HG02678 (cell line): ENCODE results near the gene DCAF8.

Source experiments
- ATAC-seq: cut with Tn5 transposase; IDR thresholded peaks from one replicate; pipeline ENCODE4 v1.9.1; 2021; ENCODE audit warnings: mild to moderate bottlenecking, moderate library complexity; ENCODE audit not compliant: unreplicated experiment

The DCAF8 gene

GRCh38 chr1:160264795-160265307 lies 2.5 kb upstream of the DCAF8 start:
- no peak for ATAC-seq

- no peak for ATAC-seq
Measured at GRCh38 chr1:160261556-160261892, 825 bp downstream of the DCAF8 start.

GRCh38 chr1:160260406-160261382 lies 1.7 kb downstream of the DCAF8 start:
- ATAC-seq: no peak

- ATAC-seq: no peak
Measured at GRCh38 chr1:160258177-160258798, 4.1 kb downstream of the DCAF8 start.

- no peak for ATAC-seq
Measured at GRCh38 chr1:160257411-160258015, 4.8 kb downstream of the DCAF8 start.

- no peak for ATAC-seq
Measured at GRCh38 chr1:160256396-160257046, 5.8 kb downstream of the DCAF8 start.

GRCh38 chr1:160255781-160256300 lies 6.5 kb downstream of the DCAF8 start:
- no peak for ATAC-seq

- peak; percentile 82 for ATAC-seq
Measured at GRCh38 chr1:160251687-160252526, 10.4 kb downstream of the DCAF8 start.

GRCh38 chr1:160251011-160251410 lies 11.3 kb downstream of the DCAF8 start:
- no peak for ATAC-seq

- no peak for ATAC-seq
Measured at GRCh38 chr1:160247053-160247452, 15.3 kb downstream of the DCAF8 start.

- ATAC-seq: no peak
Measured at GRCh38 chr1:160245434-160245833, 16.9 kb downstream of the DCAF8 start.

GRCh38 chr1:160244209-160244608 lies 18.1 kb downstream of the DCAF8 start:
- no peak for ATAC-seq

GRCh38 chr1:160243767-160244166 lies 18.6 kb downstream of the DCAF8 start:
- ATAC-seq: no peak

GRCh38 chr1:160239582-160240299 lies 22.6 kb downstream of the DCAF8 start:
- no peak for ATAC-seq

- no peak for ATAC-seq
Measured at GRCh38 chr1:160238408-160238807, 23.9 kb downstream of the DCAF8 start.

GRCh38 chr1:160237558-160237957 lies 24.8 kb downstream of the DCAF8 start:
- ATAC-seq: no peak

GRCh38 chr1:160236806-160237205 lies 25.5 kb downstream of the DCAF8 start:
- no peak for ATAC-seq

GRCh38 chr1:160232911-160233310 lies 29.4 kb downstream of the DCAF8 start:
- ATAC-seq: no peak

- ATAC-seq: no peak
Measured at GRCh38 chr1:160228431-160228830, 33.9 kb downstream of the DCAF8 start.
